Hepatic stellate cell (primary cell): Measurements from ENCODE around the gene AAGAB.

ENCODE experiments used
- DNase-seq: peaks from one replicate; pipeline ENCODE4 v3.0.0; 2011; ENCODE audit warnings: low spot score

Gene AAGAB

DNA sequence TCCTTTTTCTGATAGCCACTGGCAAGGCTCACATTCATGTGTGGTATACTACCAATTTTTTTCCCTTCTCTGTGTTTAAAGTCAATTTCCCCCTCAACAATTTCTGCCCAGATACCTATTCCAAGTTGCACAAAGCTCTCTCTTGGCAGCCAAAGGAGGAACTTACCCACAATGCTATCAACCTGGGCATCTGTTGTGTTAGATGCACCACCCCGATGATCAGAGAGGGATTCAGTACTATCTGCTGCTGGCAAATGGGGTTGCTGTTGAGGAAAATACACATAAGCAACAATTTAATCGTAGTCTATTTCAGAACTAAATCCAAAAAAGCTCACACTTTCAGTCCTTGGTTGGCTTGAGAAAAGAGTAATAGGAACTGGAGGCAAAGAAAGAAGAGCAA, 46.1 kb downstream of the AAGAB start:
- DNase-seq: no peak

DNA sequence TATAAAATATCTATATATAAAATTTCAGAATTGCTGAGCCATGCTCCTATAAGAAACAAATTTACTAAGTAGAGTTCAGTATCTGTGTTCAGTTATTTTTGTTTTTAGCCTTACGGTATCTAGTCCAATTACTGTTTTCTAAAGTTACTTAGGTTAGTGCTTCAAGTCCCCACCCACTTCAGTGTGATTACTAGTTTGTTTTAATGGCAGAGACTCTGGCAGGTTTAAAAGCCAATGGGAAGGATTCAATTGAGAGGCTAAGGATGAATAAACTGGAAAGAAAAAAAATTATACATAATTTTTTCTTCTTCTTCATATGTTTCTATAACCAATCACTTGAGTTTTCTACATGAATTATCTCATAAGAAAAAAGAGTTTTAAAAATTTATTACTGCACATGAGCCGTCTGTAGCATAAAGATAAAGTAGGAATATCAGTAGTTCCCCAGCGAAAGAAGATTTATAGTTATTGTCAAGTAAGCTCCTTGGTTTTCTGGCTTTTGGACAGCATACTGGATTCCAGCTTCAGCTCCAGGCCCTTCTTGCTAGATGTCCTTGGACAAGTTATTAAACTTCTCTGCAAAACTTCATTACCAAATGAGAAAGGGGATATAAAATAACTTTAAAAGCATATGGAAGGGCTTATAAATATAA, 46.8 kb downstream of the AAGAB start:
- DNase-seq: no peak

DNA sequence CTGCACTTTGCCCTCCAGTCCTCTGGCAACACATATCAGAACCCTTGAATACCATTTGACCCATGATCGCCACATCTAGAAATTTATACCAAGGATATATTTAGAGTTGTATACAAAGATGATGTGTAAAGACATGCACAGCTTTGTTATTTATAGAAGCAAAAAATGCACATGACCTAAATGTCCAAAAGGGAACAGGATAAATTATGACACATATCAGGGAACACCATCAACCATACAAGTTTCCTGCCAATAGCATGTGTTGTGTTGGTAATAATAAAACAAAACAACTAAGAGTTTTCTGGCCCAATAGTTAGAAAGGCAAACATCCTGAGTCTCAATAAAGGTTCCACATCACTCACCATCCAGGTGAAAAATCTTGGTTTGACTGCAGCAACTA, 51.5 kb downstream of the AAGAB start:
- no peak for DNase-seq

DNA sequence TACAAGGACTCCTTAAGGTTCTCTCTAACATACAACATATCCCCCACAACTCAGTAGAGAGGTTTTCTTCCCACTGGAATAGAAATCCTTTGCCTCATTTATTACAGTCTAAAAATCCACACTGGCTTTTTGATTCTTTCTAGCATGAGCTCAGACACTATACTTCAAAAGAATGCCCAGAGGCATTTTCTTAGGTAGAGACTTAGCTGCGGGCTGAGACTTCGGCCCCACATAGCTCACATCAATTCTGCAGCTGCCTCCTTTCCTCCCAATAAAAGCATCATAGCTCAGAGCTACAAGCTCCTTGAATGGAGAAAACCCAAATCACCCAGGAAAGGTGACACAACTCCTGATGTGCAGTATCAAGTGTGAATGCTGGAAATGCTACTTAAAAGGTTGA, 52.4 kb downstream of the AAGAB start:
- DNase-seq: no peak

DNA sequence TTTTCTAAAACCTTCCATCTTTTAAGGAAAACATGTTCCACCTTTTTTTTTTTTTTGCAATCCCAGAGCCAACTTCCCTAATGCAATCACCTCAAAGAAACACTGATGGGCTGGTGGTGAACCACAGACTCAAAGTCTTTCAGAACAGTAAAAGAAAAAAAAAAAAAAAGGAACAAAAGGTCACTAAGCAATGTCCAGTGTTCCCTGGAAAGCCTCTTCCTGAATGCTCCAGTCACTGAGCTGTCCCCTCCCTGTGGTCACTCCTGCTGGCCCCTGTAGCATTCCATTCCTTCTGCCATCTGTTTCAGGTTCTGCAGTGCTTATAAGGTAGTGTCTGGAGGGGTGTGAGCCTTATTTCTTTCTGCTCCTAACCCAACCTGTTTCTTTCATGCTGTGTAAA, 53.3 kb downstream of the AAGAB start:
- DNase-seq: no peak

DNA sequence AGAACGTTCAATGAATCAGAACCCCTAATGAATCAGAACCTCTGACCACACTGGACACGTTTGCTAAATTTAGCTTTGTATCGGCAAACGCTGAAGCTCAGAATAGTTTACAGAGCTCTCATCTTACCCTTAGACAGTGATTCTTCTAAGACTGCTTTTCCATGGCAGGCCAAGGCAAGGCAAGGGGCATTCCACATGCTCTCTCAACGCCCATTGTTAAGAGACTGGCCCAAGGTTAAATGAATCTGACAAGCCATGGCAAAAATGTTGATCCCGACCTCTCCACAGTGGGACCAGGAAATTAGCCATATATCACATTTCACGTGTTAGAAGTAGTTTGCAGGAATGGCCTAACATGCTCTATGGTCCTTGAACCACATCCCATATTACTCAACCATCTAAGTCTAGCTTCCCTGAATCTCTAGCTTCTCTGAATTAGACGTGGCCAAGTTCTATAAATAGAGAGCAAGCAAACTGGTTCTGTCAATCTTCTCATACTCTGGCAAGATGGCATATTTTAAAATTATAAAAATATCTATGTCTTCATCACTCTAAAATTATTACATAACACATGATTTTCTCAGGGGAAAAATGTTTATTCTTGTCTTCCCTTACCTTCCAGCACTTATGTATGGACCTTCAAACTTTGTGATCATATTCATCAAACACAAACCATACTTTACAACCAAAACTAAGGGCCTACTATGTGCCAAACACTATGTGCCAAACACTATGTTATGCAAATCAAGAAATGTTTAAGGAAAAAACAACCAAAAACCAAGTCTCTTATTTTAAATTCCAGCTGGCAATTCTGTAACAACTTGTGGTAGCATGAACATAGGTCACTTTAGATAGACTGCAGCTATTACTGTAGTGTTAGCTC, 54.3 kb downstream of the AAGAB start:
- no peak for DNase-seq

DNA sequence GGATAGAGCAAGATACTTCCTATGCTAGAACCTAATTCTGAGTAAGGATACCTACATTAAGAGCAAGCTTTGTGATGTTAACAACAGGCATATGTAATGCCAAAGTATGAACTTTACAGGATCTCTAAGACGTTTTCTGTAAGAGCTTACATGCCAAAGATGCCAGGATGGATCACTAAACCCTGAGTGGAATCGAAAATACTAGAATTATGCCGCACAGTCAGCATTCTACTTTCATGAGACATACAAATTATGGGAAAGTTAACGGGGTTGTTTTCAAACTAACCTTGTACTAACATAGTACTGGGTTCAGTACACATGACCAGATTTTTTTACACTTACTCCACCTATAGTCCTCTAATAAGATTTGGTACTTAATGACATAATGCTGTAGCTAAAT, 55.1 kb downstream of the AAGAB start:
- no peak for DNase-seq

DNA sequence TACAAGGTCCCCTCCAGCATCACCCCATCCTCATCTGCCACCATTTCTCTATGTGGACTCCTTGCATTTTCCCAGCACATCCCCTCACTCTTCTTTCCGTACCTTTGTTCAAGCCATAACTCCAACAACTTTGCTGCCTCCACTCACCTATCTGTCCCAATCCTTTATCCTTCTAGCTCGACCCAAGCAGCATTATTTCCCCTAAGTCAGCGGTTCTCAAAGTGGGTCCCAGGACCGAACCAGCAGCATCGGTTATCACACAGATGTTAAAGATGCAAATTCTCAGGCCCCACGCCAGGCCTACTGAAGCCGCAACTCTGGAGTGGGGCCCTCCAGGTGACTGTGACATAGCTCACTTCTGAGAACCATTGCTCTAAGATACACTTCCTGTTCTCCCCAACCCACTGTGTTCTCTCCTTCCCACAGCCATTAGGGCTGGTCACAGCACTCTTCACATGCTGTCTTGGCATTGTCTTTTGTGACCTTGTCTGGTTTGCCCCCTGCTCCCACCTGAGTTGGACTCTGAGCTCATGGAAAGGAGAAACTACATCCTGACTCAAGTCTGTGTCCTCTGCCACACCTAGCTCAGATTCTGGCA, 56.2 kb downstream of the AAGAB start:
- DNase-seq: no peak

DNA sequence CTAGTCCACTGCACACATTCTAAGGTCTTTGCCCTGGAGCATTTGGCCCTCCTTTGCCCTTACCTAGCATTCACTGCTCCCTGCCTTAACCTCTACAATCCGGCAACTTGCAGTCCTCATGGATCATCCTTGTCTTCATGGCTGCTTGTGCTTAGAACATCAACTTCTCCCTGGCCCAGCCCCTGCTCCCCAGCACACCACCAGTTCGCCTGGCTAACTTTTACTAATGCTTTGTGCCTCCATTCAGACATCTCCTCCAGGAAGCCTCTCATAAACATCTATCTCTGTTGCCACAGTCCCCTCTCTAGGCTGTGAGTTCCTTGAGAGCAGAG, 57.1 kb downstream of the AAGAB start:
- DNase-seq: no peak

DNA sequence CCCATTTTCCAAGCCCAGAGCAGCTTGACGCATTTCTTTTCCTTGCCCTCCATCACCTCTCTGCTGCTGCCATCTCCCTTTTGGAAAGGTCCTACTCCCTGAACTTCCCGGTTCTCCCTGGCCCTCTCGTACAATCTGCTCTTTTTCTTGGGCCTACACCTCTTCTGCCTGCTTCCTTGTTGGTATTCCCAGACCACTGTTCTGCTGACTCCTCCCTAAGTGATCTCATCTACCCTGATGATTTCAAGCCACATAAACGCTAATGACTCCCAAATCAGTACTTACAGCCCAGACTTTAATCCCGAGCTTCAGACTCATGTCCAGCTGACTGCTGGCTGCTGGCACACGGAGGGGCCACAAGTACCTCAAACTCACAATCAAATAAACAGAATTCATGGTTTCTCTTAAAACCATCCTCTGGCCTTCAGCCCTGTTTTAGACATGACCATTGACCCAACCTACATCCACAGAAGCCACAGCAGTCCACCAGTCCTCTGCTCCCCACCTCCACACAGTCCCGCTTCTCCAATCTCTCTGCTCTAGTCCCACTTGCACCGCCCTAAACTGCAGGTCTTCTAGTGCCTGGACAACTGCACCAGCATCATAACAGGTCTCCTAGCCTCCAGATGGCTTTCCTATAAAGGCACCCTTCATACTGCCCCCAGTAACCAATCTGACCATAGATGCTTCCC, 57.6 kb downstream of the AAGAB start:
- peak; percentile 64 for DNase-seq

DNA sequence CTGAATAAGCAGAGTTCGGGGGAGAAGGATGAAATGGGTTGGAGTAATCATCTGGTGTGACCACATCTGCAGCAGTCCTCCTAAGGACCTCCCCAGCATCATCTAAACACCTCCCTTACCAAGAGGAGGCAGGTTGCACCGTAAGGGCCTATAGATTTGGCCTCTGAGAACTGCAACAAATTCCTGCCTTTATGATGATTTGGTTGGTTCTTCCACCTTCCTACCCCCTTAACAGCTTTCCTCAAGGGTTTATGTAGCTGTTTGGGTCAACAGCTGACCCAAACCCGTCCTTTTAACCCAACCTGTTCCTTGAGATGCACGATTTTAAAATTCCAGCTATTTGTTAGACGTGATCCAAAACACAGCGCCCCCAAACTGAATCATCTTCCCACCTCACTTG, 58.2 kb downstream of the AAGAB start:
- no peak for DNase-seq

DNA sequence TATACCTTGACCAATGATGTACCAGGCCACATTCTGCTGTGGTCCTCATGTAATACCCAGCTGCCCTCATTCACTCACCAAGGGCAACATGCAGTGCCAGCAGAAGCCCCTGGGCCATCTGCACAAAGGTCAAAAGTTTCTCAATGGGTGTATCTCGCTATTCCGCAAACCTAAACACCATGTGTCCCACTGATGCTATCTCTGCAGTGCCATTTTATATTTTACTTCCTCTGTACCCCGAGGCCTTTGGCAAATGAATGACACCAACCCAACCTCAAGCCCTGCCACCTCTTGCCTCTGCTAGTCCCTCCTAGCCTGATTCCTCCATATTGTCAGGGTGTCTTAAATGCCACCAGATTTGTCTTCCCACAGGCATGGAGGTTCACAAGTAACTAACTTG, 59.2 kb downstream of the AAGAB start:
- DNase-seq: no peak

DNA sequence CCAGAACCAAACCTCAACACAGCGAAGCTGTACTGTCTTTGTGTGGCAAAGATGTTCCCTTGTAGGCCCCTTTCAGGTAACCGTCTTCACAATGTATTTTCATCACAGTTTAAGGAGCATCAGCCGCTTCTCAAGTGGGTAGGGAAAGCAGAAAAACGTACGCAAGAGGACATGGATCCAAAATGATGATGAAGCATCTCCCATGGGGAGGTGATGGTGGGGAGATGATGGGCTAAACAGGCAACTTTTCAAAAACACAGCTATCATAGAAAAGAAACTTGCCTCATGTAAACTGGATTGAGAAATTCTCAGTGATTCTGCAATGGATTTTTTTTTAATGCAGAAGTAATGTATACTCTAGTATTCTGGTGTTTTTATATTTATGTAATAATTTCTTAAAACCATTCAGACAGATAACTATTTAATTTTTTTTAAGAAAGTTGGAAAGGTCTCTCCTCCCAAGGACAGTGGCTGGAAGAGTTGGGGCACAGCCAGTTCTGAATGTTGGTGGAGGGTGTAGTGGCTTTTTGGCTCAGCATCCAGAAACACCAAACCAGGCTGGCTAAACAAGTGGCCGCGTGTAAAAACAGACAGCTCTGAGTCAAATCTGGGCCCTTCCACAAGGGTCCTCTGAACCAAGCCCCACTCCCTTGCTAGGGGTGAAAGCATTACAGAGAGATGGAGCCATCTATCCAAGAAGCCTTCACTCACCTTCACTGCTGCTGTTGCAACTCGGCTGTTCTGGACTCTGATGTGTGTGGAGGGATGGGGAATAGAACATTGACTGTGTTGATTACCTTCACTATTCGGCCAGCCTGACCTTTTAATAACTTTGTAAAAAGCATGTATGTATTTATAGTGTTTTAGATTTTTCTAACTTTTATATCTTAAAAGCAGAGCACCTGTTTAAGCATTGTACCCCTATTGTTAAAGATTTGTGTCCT, 60.0 kb downstream of the AAGAB start:
- no peak for DNase-seq

DNA sequence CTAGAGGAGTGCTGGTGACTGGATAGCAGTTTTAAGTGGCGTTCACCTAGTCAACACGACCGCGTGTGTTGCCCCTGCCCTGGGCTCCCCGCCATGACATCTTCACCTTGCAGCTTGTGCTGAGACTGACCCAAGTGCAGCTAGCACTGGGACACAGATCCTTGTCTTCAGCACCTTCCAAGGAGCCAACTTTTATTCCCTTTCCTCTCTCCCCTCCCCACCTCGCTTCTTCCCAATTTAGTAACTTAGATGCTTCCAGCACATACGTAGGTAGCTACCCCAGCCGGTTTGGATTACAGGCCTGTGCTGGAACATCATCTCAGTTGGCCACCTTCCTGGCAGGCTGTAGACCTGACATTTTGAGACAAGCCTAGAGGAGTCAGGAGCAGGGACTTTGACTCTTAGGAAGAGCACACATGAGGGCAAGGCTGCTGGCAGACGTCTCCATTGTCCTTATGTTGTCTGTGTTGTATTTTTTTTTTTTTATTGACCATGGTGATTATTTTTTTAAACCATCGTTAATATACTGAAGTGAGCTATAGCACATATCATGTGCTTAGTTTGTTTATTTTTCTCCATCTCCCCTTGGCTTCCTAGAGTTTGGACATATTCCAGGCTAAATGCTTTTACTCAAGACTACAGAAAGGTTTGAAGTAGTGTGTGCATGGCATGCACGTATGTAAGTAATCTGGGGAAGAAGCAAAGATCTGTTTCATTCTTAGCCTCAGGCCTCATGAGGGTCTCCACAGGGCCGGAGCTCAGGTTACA, 61.1 kb downstream of the AAGAB start:
- no peak for DNase-seq

DNA sequence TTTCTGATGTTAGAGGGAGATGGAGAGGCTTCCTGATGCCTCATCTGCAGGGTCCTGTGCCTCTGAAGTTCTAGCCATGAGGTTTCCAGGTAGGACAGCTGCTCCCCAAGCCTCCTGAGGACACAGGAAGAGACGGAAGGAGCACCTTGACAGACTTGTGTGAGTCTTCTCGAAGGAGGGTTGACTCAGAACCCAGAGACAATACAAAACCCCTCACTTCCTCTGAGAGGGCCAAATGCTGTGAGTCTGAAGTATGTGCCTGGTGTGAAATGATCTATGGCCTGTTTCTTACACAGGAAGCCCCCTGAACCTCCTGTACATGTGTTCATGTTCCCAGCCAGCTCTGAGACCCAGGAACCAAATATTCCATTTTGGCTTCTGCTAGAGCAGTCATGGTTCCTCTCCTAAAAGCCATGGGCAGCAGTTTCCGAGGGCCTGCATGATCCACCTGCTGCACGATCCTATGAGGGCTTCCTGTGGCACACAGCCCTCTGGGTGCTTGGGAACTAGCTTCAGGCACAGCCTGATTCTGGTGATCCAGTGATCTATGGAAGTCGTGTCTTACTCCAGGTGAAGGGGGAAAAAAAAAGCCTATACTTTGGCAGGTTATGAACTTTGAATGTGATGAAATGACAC, 62.2 kb downstream of the AAGAB start:
- no peak for DNase-seq

DNA sequence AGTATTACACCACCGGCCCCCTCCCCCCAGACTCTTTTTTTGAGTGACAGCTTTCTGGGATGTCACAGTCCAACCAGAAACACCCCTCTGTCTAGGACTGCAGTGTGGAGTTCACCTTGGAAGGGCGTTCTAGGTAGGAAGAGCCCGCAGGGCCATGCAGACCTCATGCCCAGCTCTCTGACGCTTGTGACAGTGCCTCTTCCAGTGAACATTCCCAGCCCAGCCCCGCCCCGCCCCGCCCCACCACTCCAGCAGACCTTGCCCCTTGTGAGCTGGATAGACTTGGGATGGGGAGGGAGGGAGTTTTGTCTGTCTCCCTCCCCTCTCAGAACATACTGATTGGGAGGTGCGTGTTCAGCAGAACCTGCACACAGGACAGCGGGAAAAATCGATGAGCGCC, 63.6 kb downstream of the AAGAB start:
- DNase-seq: no peak

DNA sequence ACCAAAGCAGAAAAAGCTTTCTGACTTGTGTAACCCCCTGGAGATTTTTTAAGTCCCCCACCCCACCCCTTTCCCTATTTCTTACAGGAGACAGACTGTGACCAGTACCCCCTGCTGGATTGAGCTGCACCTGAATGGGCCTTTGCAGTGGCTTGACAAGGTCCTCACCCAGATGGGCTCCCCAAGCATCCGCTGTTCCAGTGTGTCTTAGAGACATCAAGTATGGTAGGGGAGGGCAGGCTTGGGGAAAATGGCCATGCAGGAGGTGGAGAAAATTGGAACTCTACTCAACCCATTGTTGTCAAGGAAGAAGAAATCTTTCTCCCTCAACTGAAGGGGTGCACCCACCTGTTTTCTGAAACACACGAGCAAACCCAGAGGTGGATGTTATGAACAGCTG, 64.1 kb downstream of the AAGAB start:
- DNase-seq: no peak

DNA sequence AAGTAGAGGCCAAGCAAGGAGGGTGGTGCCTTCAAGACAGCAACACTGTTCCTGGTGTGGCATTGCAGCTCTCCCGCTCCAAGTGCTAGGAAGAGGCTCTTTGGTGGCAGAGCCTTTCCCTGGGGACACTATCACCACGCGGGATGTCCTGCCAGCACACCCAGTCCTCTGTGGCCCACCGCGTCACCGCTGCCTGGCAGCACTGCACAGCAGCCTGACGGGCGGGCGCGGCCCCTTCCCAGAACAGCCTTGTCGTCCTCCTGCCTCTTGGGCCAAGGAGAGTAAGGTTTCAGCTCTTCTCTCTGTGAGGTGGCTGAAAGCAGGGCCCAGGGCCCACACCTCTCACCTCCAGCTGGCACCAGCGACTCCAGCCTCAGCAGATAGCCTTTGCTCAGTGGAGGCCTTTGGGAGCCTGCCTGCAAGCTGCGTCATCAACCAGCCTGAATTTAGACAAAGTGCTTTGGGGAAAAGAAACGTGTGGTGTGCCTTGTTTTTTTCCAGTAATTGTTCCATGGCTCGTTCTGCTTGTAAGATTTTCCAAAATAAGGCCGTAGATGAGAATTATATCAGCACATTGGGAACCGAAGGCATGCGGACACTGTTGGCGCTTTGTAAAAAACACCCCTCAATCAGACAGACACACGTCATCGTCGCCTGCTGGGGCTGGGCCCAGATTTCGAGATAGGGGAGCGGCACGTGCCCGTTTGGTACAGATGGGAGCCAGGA, 65.0 kb downstream of the AAGAB start:
- no peak for DNase-seq

DNA sequence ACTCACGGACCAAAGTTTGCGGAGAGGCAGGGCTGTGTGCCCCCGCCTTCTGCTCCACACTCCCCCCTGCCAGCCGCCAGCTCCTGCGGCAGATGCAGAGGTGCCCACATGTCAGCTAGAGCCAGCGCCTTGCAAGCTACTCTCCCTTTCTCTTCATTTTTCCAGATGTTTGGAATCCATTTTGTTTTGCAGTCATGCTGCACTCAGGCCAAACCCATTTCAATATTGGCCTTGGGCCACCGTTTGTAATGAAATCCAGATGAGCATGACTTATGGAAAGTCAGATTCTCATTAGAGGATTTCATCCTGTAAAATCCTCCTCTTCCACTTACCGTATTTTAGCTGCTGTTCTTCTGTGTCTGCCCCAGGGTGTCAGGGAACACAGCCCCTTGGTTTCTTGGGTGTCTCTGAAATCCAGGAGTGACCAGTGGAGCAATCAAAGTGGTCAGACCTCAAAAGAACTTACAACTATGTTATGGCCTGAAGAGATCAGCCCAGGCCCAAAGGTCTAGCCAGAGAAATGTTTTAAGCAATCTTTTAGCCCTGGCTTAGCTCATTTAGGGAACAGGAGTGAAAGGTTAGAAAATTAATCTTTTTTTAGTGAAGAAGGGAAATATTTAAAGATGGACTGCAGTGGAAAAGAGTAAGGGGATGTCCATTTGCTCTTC, 65.8 kb downstream of the AAGAB start:
- DNase-seq: no peak
